Ovary (tissue), 9 donors: Measurements from ENCODE around the gene ISCA2. TPM values are rescaled to one million over a fixed set of nuclear protein-coding genes. Genes with fewer than 3 reads are reported as not detected.
A peak's percentile ranks its signal among the peaks of the same experiment; 100 is the strongest.

Experiments
- DNase-seq, 5 donors: peaks; one replicate each; pipeline ENCODE4 v3.0.0-alpha.2; 2019 to 2020
- H3K27ac ChIP-seq, 2 donors: fragments of 200-600 bp; one replicate each; pipeline versions ENCODE4 v1.5.1 to v1.8.0; 2019 to 2022
- H3K27me3 ChIP-seq: fragments of 200-600 bp; one replicate; pipeline ENCODE4 v1.8.0; 2022
- H3K36me3 ChIP-seq: fragments of 200-600 bp; sonication (generic); one replicate; pipeline ENCODE4 v1.5.1; 2019
- H3K4me1 ChIP-seq: one replicate; pipeline ENCODE4 v1.8.1; 2013; ENCODE audit warnings: mild to moderate bottlenecking, moderate library complexity; ENCODE audit not compliant: insufficient read depth
- H3K4me3 ChIP-seq: fragments of 200-600 bp; sonication (generic); one replicate; pipeline ENCODE4 v1.5.1; 2017
- H3K9me3 ChIP-seq, 2 donors: fragments of 200-600 bp in 1 of 2; sonication (generic) in 1 of 2; one replicate each; pipeline versions ENCODE4 v1.5.1 to v1.8.1; 2013 to 2019; ENCODE audit warnings: mild to moderate bottlenecking in 1 of 2, moderate library complexity in 1 of 2
- EP300 ChIP-seq: sonication (generic); formaldehyde crosslinking; IDR thresholded peaks from one replicate; pipeline ENCODE4 v1.6.1; 2017; ENCODE audit warnings: antibody characterized with exemption
- POLR2A ChIP-seq: fragments of 450-650 bp; IDR thresholded peaks from one replicate; pipeline ENCODE4 v1.6.1; 2017; ENCODE audit warnings: antibody characterized with exemption, mild to moderate bottlenecking, moderate library complexity
- WGBS, 3 donors: extraction: QIAGEN DNeasy Blood & Tissue Kit in 1 of 3; methylation state at CpG; one replicate each; pipeline versions ENCODE4 v1.1.5 to v1.1.7; 2013 to 2017; 5-methylcytosine and 5-hydroxymethylcytosine counted together
- intact Hi-C, 4 donors: fragments of 100-400 bp; cut with DNase I; formaldehyde crosslinking; loops; one replicate each; pipeline versions ENCODE4 v1.11.0 to v1.15.1; 2022 to 2023
- polyA plus RNA-seq, 2 donors: library from polyadenylated mRNA; stranded (reverse); fragments of 200-250 nt in 1 of 2; fragments of 350-450 nt in 1 of 2; fragmentation: Illumina TruSeq in 1 of 2; extraction: RNeasy Lipid Tissue Mini Kit (QIAGEN cat#74804) in 1 of 2; gene quantifications; one replicate each; pipeline ENCODE4 v1.2.3, GENCODE V29; 2013 to 2014
- total RNA-seq, 7 donors: library from RNA; depleted of rRNA in 2 of 7; stranded (reverse); fragments of >200 nt in 2 of 7; fragmentation: NEBNext Ultra II Directional in 3 of 7; extraction: Animal tissue kit (Norgen Biotek cat#: 25700) in 3 of 7; gene quantifications; one replicate each; pipeline versions ENCODE4 v1.1.0 to v1.2.4, GENCODE V29; 2016 to 2023
- TF ChIP-seq, protein P1 (sequence below), 3 donors: fragments of 450-650 bp in 2 of 3; fragments of 200-600 bp in 1 of 3; IDR thresholded peaks; one replicate each; pipeline versions ENCODE4 v1.5.1 to v1.8.0; 2016 to 2022; ENCODE audit warnings: antibody characterized with exemption in 3 of 3, mild to moderate bottlenecking in 1 of 3
- donor health status: DM: no; HTN: no; CAD: no; lungs with moderate emphysema.
- donor health status: DM: no; HTN: no; CAD: no.
- donor health status: Bipolar disorder and iron deficiency.
- donor health status: DM: yes; HTN: yes; CAD: no.
- donor health status: DM: no; HTN: no; CAD: no.
- donor health status: DM: yes; HTN: yes; CAD: no.

ISCA2 gene
- total and polyA plus RNA-seq, 9 donors: 11.7 to 47.4 (median 26.9) TPM

DNA sequence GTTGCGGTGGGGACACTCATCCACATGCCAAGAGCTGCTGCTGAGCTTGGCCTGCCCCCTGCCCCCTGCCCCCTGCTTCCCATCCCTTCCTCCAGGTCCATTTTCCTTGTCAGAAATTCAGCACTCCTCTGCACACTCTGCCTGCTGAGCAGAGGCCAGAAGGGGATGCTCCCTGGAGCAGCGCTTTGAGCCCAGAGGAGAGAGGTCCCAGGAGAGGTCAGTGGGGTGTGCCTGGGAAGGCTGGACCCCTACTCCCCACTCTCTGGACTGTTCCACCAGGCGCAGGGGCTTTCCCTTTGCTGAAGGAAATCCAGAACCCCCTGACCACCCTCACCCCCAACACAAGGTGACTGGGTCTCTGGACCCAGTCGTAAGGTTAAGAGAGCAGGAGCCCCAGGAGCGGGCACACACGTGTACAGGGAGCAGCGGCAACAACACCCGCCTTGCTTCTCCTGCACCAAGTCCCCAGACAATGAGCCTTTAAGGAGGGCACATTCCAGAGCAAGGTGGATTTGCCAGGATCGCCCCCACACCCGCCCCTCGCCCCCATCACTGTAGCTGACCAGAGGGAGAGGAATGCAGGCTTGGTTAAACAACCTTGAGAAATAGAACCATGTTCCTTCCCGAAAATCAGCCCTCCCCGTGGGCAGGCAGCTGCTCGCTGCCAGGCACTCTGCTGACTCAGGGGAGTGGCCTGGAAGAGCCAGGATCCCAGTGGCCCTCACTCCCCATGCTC lies 30.7 kb downstream of the ISCA2 start:
- Histone ChIP-seq H3K27ac (peak overlapping the region; percentile 49 to 69), H3K27me3 (no peaks in the 10 kb centered on the region), H3K4me1 (peaks cover 14% of the 10 kb centered on the region), H3K36me3 (no peaks in the 10 kb centered on the region), H3K9me3 (no peaks in the 10 kb centered on the region), H3K4me3 (no peak overlapping the region)
- TF ChIP-seq EP300: no peak
- peak in 4 of 5 donors; percentile 45 to 73 (median 56) for DNase-seq
- intact Hi-C loops: no loop called here
- WGBS, 3 donors: 29 to 45% (median 29%) methylated on average over 11 to 14 of the region's 14 CpGs

DNA sequence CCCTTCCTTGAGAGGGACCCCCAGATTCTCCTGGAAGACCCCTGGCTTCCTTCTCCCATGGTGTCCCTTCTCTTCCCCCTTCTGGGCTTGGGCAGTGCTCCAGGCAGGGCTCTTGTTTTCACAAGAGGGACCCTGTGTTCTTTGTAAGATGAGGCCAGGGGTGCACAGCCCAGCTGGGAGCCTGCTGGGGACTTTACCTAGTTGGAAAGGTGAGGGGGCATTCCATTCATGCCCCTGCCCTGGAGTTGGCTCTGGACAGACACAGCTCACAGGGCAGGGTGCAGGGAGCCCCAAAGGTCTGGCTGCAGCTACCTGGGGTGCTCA lies 31.2 kb downstream of the ISCA2 start:
- TF ChIP-seq POLR2A (no peak), EP300 (no peak)
- TF ChIP-seq, protein P1, sequence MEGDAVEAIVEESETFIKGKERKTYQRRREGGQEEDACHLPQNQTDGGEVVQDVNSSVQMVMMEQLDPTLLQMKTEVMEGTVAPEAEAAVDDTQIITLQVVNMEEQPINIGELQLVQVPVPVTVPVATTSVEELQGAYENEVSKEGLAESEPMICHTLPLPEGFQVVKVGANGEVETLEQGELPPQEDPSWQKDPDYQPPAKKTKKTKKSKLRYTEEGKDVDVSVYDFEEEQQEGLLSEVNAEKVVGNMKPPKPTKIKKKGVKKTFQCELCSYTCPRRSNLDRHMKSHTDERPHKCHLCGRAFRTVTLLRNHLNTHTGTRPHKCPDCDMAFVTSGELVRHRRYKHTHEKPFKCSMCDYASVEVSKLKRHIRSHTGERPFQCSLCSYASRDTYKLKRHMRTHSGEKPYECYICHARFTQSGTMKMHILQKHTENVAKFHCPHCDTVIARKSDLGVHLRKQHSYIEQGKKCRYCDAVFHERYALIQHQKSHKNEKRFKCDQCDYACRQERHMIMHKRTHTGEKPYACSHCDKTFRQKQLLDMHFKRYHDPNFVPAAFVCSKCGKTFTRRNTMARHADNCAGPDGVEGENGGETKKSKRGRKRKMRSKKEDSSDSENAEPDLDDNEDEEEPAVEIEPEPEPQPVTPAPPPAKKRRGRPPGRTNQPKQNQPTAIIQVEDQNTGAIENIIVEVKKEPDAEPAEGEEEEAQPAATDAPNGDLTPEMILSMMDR (IDR thresholded peaks at IDR 0.05): no peak
- Histone ChIP-seq H3K4me3 (no peak overlapping the region), H3K36me3 (no peaks in the 10 kb centered on the region), H3K27ac (peak overlapping the region; percentile 49 to 69), H3K27me3 (no peaks in the 10 kb centered on the region), H3K4me1 (peaks cover 14% of the 10 kb centered on the region), H3K9me3 (no peaks in the 10 kb centered on the region)
- intact Hi-C loops: no loop called here
- DNase-seq: no peak

DNA sequence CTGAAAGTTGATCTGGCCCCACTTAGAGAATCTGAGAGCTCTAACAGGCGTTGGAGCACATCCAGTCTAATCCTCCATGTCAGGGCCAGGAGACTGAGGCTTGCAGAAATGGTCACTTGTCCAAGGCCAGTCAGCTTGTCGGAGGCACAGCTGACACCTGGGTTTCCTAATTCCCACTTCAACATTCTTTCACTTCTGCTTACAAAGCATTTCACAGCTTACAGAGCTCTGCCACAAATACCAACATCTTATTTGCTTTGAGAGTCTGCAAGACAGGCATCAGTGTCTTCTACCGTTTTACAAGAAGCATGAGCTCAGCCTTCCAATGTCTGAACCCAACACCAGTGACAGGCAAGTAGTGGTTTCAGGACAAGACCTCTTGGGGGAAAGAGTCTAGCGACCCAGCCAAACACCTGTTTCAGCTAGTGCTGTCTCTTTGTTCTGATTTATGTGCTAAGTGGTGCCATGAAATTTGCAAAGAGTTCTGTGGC lies 31.8 kb downstream of the ISCA2 start:
- DNase-seq: no peak
- Histone ChIP-seq H3K9me3 (no peaks in the 10 kb centered on the region), H3K27me3 (no peaks in the 10 kb centered on the region), H3K36me3 (no peaks in the 10 kb centered on the region), H3K4me1 (peaks cover 14% of the 10 kb centered on the region), H3K4me3 (no peak overlapping the region), H3K27ac (peak overlapping the region in 1 of 2 donors; percentile 49)
- intact Hi-C loops: no loop called here
- 42 to 48% (median 44%) methylated on average over 4 of the region's 4 CpGs for WGBS, 3 donors
- TF ChIP-seq POLR2A: no peak

DNA sequence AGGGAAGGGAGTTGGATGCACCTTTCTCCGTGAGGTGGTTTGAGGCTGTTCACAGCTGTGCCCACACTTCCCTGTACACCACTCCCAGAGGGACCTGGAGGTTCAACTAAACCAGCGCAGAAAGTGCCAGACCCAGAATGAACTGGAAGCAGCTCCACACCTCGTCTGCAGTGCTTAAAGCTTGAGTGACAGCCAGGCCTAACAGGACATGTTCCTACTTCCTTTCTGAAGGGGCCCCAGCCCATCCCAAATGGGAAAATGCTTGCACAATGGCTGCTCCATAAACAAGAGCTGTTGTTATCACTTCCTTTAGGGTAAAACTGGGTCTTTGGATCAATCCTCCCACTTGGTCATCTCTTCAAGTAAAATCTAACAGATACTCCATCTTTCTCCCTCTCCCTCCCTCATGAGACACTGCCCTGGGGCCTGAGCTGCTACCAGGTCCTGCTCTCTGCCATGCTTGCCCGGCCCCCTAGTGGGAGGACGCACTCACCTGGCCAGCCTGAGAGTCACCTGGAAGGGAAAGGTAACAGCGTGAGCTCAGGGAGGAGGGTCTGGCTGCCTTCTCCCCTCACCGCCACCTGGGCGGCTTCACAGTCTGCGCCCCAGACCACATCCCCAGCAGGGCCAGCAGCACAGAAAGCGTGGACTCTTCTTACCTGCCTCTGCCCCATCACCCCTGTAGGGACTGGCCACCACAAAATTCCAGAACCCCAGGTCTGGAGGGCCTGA lies 33.5 kb downstream of the ISCA2 start:
- Histone ChIP-seq H3K36me3 (no peaks in the 10 kb centered on the region), H3K4me3 (no peak overlapping the region), H3K9me3 (no peaks in the 10 kb centered on the region), H3K27ac (no peak overlapping the region), H3K27me3 (no peaks in the 10 kb centered on the region), H3K4me1 (peaks cover 14% of the 10 kb centered on the region)
- intact Hi-C loops: no loop called here
- WGBS, 3 donors: 87 to 93% (median 90%) methylated on average over 10 of the region's 10 CpGs
- TF ChIP-seq, protein P1 (IDR thresholded peaks at IDR 0.05): no peak
- TF ChIP-seq EP300: no peak
- no peak for TF ChIP-seq POLR2A
- DNase-seq: no peak

DNA sequence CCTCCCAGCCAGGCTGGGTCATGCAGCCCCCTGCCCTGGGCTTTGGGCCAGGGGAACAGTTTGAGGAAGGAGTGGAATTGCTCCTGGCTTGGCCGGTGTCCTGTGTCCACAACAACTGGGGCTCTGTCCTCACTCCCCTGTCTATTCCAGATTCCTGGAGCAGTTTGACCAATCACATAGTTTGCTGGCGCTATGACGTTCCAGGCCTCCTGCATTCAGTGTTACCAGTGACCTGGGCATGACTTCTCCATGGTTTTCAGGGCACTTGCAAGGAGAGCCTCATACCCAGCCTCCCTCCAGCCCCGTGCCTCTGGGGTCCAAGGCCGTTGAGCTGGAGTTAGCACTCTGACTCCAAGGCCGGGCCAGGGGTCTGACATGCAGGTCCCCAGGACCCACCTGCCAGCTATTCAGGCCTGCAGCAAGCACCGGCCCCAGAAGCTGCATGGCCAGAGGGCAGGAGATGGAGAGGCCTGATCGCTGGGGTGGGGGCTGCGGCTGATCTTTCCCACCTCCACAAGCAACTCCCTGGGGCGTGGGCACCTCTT lies 34.2 kb downstream of the ISCA2 start:
- Histone ChIP-seq H3K4me1 (peaks cover 14% of the 10 kb centered on the region), H3K9me3 (no peaks in the 10 kb centered on the region), H3K27me3 (no peaks in the 10 kb centered on the region), H3K27ac (no peak overlapping the region), H3K36me3 (no peaks in the 10 kb centered on the region), H3K4me3 (no peak overlapping the region)
- WGBS, 3 donors: 77 to 84% (median 80%) methylated on average over 10 of the region's 10 CpGs
- no peak for DNase-seq
- TF ChIP-seq, protein P1 (IDR thresholded peaks at IDR 0.05): no peak
- TF ChIP-seq POLR2A (no peak), EP300 (no peak)
- intact Hi-C loops: no loop called here
